HepG2 (cell line): Measurements from ENCODE around the gene SP5. TPM values are rescaled to one million over a fixed set of nuclear protein-coding genes. Genes with fewer than 3 reads are reported as not detected.

ENCODE experiments used
- BORCS8-MEF2B ChIP-seq: sonication (generic); formaldehyde crosslinking; IDR thresholded peaks from 2 replicates; pipeline ENCODE4 v1.8.0; 2022; ENCODE audit warnings: mild to moderate bottlenecking, missing genetic modification reagents
- CBX5 ChIP-seq: sonication (generic); formaldehyde crosslinking; IDR thresholded peaks from 2 replicates; pipeline ENCODE4 v1.4.0; 2020; ENCODE audit warnings: missing genetic modification reagents, borderline replicate concordance
- DMAP1 ChIP-seq: IDR thresholded peaks from 2 replicates; pipeline ENCODE4 v1.6.1; 2016
- MXD4 ChIP-seq: IDR thresholded peaks from 2 replicates; pipeline ENCODE4 v1.6.1; 2016; ENCODE audit warnings: mild to moderate bottlenecking, missing biosample characterization, missing genetic modification reagents
- PAX8 ChIP-seq: sonication (generic); formaldehyde crosslinking; IDR thresholded peaks from 2 replicates; pipeline ENCODE4 v1.8.0; 2022; ENCODE audit warnings: mild to moderate bottlenecking, missing genetic modification reagents, borderline replicate concordance
- POLR2AphosphoS2 ChIP-seq: IDR thresholded peaks from 2 replicates; pipeline ENCODE4 v1.6.1; 2011; ENCODE audit warnings: low read depth, low read length, improper control_type of control experiment
- ZBTB8A ChIP-seq: sonication (generic); formaldehyde crosslinking; IDR thresholded peaks from 2 replicates; pipeline ENCODE4 v1.4.0; 2020; ENCODE audit warnings: mild to moderate bottlenecking, low read depth, missing genetic modification reagents, borderline replicate concordance
- ZMYM2 ChIP-seq: sonication (generic); formaldehyde crosslinking; IDR thresholded peaks from 2 replicates; pipeline ENCODE4 v1.8.0; 2022; ENCODE audit warnings: mild to moderate bottlenecking, missing genetic modification reagents
- ZNF225 ChIP-seq: sonication (generic); formaldehyde crosslinking; IDR thresholded peaks from 2 replicates; pipeline ENCODE4 v1.4.0; 2020; ENCODE audit warnings: mild to moderate bottlenecking, missing genetic modification reagents
- ZNF431 ChIP-seq: sonication (generic); formaldehyde crosslinking; IDR thresholded peaks from 2 replicates; pipeline ENCODE4 v1.9.0; 2022; ENCODE audit warnings: missing genetic modification reagents, low read depth, mild to moderate bottlenecking, borderline replicate concordance
- ZNF530 ChIP-seq: sonication (generic); formaldehyde crosslinking; IDR thresholded peaks from 2 replicates; pipeline ENCODE4 v1.5.0; 2020; ENCODE audit warnings: low read depth, mild to moderate bottlenecking, missing genetic modification reagents
- ZNF589 ChIP-seq: sonication (generic); formaldehyde crosslinking; conservative IDR thresholded peaks from 2 replicates; pipeline ENCODE4 v1.8.0; 2022; ENCODE audit warnings: mild to moderate bottlenecking, moderate library complexity, missing genetic modification reagents
- ZNF607 ChIP-seq: sonication (generic); formaldehyde crosslinking; IDR thresholded peaks from 2 replicates; pipeline ENCODE4 v1.5.1; 2020; ENCODE audit warnings: missing genetic modification reagents, mild to moderate bottlenecking, borderline replicate concordance
- ZNF841 ChIP-seq: sonication (generic); formaldehyde crosslinking; IDR thresholded peaks from 2 replicates; pipeline ENCODE4 v1.8.1; 2023; ENCODE audit warnings: missing genetic modification reagents, borderline replicate concordance
- ZSCAN25 ChIP-seq: sonication (generic); formaldehyde crosslinking; IDR thresholded peaks from 2 replicates; pipeline ENCODE4 v1.8.0; 2022; ENCODE audit warnings: mild to moderate bottlenecking, missing genetic modification reagents
- polyA plus RNA-seq, 8 experiments: library from polyadenylated mRNA; depleted of rRNA in 3 of 8; stranded (reverse) in 7 of 8; unstranded in 1 of 8; fragments of >200 nt; fragmentation: Illumina TruSeq in 4 of 8; extraction: Trizol in 4 of 8; gene quantifications; 2 replicates each; pipeline versions ENCODE4 v1.2.1 to v1.2.3, GENCODE V29; 2011 to 2016; ENCODE audit warnings: low read depth in 4 of 8, missing spikeins in 1 of 8, mixed read lengths in 1 of 8; ENCODE audit not compliant: insufficient read depth in 1 of 8
- total RNA-seq, 5 experiments: library from RNA; depleted of rRNA; stranded (reverse); fragments of >200 nt; fragmentation: Illumina TruSeq; extraction: Trizol; gene quantifications; 2 replicates each; pipeline ENCODE4 v1.2.3, GENCODE V29; 2016; ENCODE audit warnings: low read depth in 1 of 5
- TF ChIP-seq, protein P1 (sequence below): sonication (generic); formaldehyde crosslinking; IDR thresholded peaks from 2 replicates; pipeline ENCODE4 v1.4.0; 2020; ENCODE audit warnings: mild to moderate bottlenecking, missing genetic modification reagents
- TF ChIP-seq, protein P2 (sequence below): sonication (generic); formaldehyde crosslinking; conservative IDR thresholded peaks from 2 replicates; pipeline ENCODE4 v1.8.0; 2022; ENCODE audit warnings: missing genetic modification reagents
- TF ChIP-seq, protein P3 (sequence below): sonication (generic); formaldehyde crosslinking; IDR thresholded peaks from 2 replicates; pipeline ENCODE4 v1.5.1; 2020; ENCODE audit warnings: missing genetic modification reagents, mild to moderate bottlenecking, borderline replicate concordance
- TF ChIP-seq, protein P4 (sequence below): sonication (generic); formaldehyde crosslinking; IDR thresholded peaks from 2 replicates; pipeline ENCODE4 v1.4.0; 2020; ENCODE audit warnings: mild to moderate bottlenecking, missing genetic modification reagents

SP5 gene
- total and polyA plus RNA-seq, 2 of the 13 experiments (the other 11 are each of a cell fraction or from before 2014, with no cell fraction given): 50.8 to 119 TPM

DNA sequence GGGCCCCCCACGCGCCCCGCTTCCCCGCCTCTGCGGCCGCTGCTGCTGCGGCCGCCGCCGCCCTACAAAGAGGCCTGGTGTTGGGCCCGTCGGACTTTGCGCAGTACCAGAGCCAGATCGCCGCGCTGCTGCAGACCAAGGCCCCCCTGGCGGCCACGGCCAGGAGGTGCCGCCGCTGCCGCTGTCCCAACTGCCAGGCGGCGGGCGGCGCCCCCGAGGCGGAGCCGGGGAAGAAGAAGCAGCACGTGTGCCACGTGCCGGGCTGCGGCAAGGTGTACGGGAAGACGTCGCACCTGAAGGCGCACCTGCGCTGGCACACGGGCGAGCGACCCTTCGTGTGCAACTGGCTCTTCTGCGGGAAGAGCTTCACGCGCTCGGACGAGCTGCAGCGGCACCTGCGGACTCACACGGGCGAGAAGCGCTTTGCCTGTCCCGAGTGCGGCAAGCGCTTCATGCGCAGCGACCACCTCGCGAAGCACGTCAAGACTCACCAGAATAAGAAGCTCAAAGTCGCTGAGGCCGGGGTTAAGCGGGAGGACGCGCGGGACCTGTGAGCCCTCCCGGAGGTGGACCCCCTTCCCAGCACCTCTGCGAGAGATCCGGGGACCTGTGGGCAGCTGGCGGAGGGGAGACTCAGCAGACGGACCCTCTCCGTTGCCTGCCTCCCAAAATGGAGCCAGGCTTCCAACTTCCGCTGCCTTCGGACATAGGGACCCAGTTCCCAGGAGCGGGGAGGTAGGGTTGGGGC lies 1.9 kb downstream of the SP5 start (continued):
- TF ChIP-seq, protein P1, sequence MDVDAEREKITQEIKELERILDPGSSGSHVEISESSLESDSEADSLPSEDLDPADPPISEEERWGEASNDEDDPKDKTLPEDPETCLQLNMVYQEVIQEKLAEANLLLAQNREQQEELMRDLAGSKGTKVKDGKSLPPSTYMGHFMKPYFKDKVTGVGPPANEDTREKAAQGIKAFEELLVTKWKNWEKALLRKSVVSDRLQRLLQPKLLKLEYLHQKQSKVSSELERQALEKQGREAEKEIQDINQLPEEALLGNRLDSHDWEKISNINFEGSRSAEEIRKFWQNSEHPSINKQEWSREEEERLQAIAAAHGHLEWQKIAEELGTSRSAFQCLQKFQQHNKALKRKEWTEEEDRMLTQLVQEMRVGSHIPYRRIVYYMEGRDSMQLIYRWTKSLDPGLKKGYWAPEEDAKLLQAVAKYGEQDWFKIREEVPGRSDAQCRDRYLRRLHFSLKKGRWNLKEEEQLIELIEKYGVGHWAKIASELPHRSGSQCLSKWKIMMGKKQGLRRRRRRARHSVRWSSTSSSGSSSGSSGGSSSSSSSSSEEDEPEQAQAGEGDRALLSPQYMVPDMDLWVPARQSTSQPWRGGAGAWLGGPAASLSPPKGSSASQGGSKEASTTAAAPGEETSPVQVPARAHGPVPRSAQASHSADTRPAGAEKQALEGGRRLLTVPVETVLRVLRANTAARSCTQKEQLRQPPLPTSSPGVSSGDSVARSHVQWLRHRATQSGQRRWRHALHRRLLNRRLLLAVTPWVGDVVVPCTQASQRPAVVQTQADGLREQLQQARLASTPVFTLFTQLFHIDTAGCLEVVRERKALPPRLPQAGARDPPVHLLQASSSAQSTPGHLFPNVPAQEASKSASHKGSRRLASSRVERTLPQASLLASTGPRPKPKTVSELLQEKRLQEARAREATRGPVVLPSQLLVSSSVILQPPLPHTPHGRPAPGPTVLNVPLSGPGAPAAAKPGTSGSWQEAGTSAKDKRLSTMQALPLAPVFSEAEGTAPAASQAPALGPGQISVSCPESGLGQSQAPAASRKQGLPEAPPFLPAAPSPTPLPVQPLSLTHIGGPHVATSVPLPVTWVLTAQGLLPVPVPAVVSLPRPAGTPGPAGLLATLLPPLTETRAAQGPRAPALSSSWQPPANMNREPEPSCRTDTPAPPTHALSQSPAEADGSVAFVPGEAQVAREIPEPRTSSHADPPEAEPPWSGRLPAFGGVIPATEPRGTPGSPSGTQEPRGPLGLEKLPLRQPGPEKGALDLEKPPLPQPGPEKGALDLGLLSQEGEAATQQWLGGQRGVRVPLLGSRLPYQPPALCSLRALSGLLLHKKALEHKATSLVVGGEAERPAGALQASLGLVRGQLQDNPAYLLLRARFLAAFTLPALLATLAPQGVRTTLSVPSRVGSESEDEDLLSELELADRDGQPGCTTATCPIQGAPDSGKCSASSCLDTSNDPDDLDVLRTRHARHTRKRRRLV (CRISPR knock-in tag): peak; percentile 86; the same call in 1 of the 2 replicates
- TF ChIP-seq ZSCAN25 (CRISPR knock-in tag): peak; percentile 68; the same call in 1 of the 2 replicates
- TF ChIP-seq CBX5 (CRISPR knock-in tag): no peak; the same call in 1 of the 2 replicates
- TF ChIP-seq ZMYM2: peak; percentile 48; the same call in 1 of the 2 replicates
- TF ChIP-seq, protein P2, sequence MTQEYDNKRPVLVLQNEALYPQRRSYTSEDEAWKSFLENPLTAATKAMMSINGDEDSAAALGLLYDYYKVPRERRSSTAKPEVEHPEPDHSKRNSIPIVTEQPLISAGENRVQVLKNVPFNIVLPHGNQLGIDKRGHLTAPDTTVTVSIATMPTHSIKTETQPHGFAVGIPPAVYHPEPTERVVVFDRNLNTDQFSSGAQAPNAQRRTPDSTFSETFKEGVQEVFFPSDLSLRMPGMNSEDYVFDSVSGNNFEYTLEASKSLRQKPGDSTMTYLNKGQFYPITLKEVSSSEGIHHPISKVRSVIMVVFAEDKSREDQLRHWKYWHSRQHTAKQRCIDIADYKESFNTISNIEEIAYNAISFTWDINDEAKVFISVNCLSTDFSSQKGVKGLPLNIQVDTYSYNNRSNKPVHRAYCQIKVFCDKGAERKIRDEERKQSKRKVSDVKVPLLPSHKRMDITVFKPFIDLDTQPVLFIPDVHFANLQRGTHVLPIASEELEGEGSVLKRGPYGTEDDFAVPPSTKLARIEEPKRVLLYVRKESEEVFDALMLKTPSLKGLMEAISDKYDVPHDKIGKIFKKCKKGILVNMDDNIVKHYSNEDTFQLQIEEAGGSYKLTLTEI (CRISPR knock-in tag): no peak; the same call in 1 of the 2 replicates
- TF ChIP-seq MXD4 (CRISPR knock-in tag): peak; percentile 92
- TF ChIP-seq ZNF607 (CRISPR knock-in tag): peak; percentile 92
- TF ChIP-seq, protein P3, sequence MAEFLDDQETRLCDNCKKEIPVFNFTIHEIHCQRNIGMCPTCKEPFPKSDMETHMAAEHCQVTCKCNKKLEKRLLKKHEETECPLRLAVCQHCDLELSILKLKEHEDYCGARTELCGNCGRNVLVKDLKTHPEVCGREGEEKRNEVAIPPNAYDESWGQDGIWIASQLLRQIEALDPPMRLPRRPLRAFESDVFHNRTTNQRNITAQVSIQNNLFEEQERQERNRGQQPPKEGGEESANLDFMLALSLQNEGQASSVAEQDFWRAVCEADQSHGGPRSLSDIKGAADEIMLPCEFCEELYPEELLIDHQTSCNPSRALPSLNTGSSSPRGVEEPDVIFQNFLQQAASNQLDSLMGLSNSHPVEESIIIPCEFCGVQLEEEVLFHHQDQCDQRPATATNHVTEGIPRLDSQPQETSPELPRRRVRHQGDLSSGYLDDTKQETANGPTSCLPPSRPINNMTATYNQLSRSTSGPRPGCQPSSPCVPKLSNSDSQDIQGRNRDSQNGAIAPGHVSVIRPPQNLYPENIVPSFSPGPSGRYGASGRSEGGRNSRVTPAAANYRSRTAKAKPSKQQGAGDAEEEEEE (CRISPR knock-in tag): peak; percentile 84; the same call in 1 of the 2 replicates
- peak; percentile 54 for TF ChIP-seq DMAP1
- no peak for TF ChIP-seq POLR2AphosphoS2
- no peak for TF ChIP-seq ZNF530
- TF ChIP-seq ZNF431 (CRISPR knock-in tag): peak; percentile 88; the same call in 1 of the 2 replicates
- no peak; the same call in 1 of the 2 replicates for TF ChIP-seq ZNF589 (CRISPR knock-in tag)
- TF ChIP-seq ZNF225 (CRISPR knock-in tag): peak; percentile 96
- peak; percentile 78; the same call in 1 of the 2 replicates for TF ChIP-seq PAX8
- TF ChIP-seq BORCS8-MEF2B (CRISPR knock-in tag): peak; percentile 76
- TF ChIP-seq, protein P4, sequence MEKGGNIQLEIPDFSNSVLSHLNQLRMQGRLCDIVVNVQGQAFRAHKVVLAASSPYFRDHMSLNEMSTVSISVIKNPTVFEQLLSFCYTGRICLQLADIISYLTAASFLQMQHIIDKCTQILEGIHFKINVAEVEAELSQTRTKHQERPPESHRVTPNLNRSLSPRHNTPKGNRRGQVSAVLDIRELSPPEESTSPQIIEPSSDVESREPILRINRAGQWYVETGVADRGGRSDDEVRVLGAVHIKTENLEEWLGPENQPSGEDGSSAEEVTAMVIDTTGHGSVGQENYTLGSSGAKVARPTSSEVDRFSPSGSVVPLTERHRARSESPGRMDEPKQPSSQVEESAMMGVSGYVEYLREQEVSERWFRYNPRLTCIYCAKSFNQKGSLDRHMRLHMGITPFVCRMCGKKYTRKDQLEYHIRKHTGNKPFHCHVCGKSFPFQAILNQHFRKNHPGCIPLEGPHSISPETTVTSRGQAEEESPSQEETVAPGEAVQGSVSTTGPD (CRISPR knock-in tag): no peak
- 0 out of 2 replicates have a peak, but pooled peaks have one; percentile 66 for TF ChIP-seq ZBTB8A (CRISPR knock-in tag)
- peak; percentile 39; the same call in 1 of the 2 replicates for TF ChIP-seq ZNF841 (CRISPR knock-in tag)
